Subcutaneous abdominal adipose tissue (tissue), 5 donors: ENCODE measurements around the gene TUBG2.
"Not testable (repeated sequence)": the region's sequence is repeated elsewhere in the genome, so short reads cannot be mapped to it uniquely, and the experiment has no call there.

ENCODE experiments used
- H3K27ac ChIP-seq: one replicate; pipeline ENCODE4 v1.7.0; 2013; ENCODE audit warnings: low read depth, mild to moderate bottlenecking, inconsistent platforms, low read length, moderate library complexity
- H3K27me3 ChIP-seq, 5 donors: one replicate each; pipeline ENCODE4 v1.7.0; 2013; ENCODE audit warnings: low read length in 5 of 5, inconsistent platforms in 1 of 5; ENCODE audit not compliant: control insufficient read depth in 5 of 5, insufficient read depth in 4 of 5
- H3K36me3 ChIP-seq, 5 donors: one replicate each; pipeline ENCODE4 v1.7.0; 2013; ENCODE audit warnings: low read length in 5 of 5; ENCODE audit not compliant: control insufficient read depth in 5 of 5, insufficient read depth in 5 of 5
- H3K4me1 ChIP-seq, 5 donors: one replicate each; pipeline ENCODE4 v1.7.0; 2013; ENCODE audit warnings: low read length in 5 of 5, mild to moderate bottlenecking in 3 of 5, moderate library complexity in 1 of 5; ENCODE audit not compliant: control insufficient read depth in 5 of 5, insufficient read depth in 5 of 5
- H3K4me3 ChIP-seq, 5 donors: one replicate each; pipeline ENCODE4 v1.7.0; 2013; ENCODE audit warnings: low read length in 5 of 5, low read depth in 1 of 5
- H3K9ac ChIP-seq, 5 donors: one replicate each; pipeline ENCODE4 v1.7.0; 2013; ENCODE audit warnings: low read length in 5 of 5, mild to moderate bottlenecking in 4 of 5, moderate library complexity in 3 of 5
- H3K9me3 ChIP-seq, 5 donors: one replicate each; pipeline ENCODE4 v1.7.0; 2013; ENCODE audit warnings: low read length in 5 of 5; ENCODE audit not compliant: control insufficient read depth in 5 of 5
- donor health status: healthy.
- donor health status: healthy.
- donor health status: healthy.
- donor health status: healthy.
- donor health status: healthy.

The TUBG2 gene

GRCh38 chr17:42653179-42654124 lies 5.6 kb upstream of the TUBG2 start:
- Histone ChIP-seq H3K4me3 (peak overlapping the region; percentile 56 to 75 (median 62)), H3K27ac (peak overlapping the region; percentile 92), H3K27me3 (no peaks in the 10 kb centered on the region), H3K36me3 (no peaks in the 10 kb centered on the region), H3K9ac (peak overlapping the region; percentile 62 to 89 (median 75)), H3K4me1 (peaks cover 0 to 16% (median 14%) of the 10 kb centered on the region in 5 donors), H3K9me3 (no peaks in the 10 kb centered on the region)

GRCh38 chr17:42655528-42655927 lies 3.6 kb upstream of the TUBG2 start:
- H3K4me3 ChIP-seq: no peak overlapping the region
- H3K27ac ChIP-seq: no peak overlapping the region
- H3K27me3 ChIP-seq: no peaks in the 10 kb centered on the region
- H3K36me3 ChIP-seq: no peaks in the 10 kb centered on the region
- H3K9ac ChIP-seq: no peak overlapping the region
- H3K4me1 ChIP-seq: peaks cover 0 to 34% (median 30%) of the 10 kb centered on the region in 5 donors
- no peaks in the 10 kb centered on the region for H3K9me3 ChIP-seq

- H3K4me3 ChIP-seq: no peak overlapping the region
- H3K27me3 ChIP-seq: no peaks in the 10 kb centered on the region
- H3K4me1 ChIP-seq: peaks cover 0 to 38% (median 30%) of the 10 kb centered on the region in 5 donors
- H3K9ac ChIP-seq: no peak overlapping the region
- H3K27ac ChIP-seq: no peak overlapping the region
- no peaks in the 10 kb centered on the region for H3K9me3 ChIP-seq
- H3K36me3 ChIP-seq: peaks cover 0 to 13% (median 7%) of the 10 kb centered on the region in 5 donors
Observed at GRCh38 chr17:42657824-42658588, 1.1 kb upstream of the TUBG2 start.

GRCh38 chr17:42659932-42660274 lies 819 bp downstream of the TUBG2 start:
- H3K27ac ChIP-seq, H3K27me3 ChIP-seq, H3K9me3 ChIP-seq: not testable (repeated sequence)
- H3K4me1 ChIP-seq: peaks cover 0 to 23% (median 16%) of the 10 kb centered on the region in 5 donors
- H3K36me3 ChIP-seq: peaks cover 3 to 17% (median 11%) of the 10 kb centered on the region in 5 donors
- H3K9ac ChIP-seq: peak overlapping the region in 2 of 5 donors; percentile 75 to 76
- peak overlapping the region in 3 of 5 donors; percentile 78 to 83 (median 79) for H3K4me3 ChIP-seq

GRCh38 chr17:42660692-42661345 lies 1.7 kb downstream of the TUBG2 start:
- Histone ChIP-seq H3K27ac (no peak overlapping the region), H3K27me3 (no peaks in the 10 kb centered on the region), H3K4me1 (peaks cover 0 to 29% (median 24%) of the 10 kb centered on the region in 5 donors), H3K9ac (no peak overlapping the region), H3K9me3 (no peaks in the 10 kb centered on the region), H3K4me3 (no peak overlapping the region), H3K36me3 (peaks cover 3 to 22% (median 16%) of the 10 kb centered on the region in 5 donors)

GRCh38 chr17:42665581-42666001 lies 6.5 kb downstream of the TUBG2 start:
- H3K9ac ChIP-seq: no peak overlapping the region
- peaks cover 3 to 59% (median 52%) of the 10 kb centered on the region in 5 donors for H3K36me3 ChIP-seq
- H3K27ac ChIP-seq: peak overlapping the region; percentile 10

GRCh38 chr17:42666126-42666525 lies 7.0 kb downstream of the TUBG2 start:
- Histone ChIP-seq H3K27ac (peak overlapping the region; percentile 79), H3K36me3 (peaks cover 3 to 65% (median 58%) of the 10 kb centered on the region in 5 donors)

More at GRCh38 chr17:42665581-42666001, 6.5 kb downstream of the TUBG2 start:
- Histone ChIP-seq H3K4me1 (peaks cover 4 to 41% (median 34%) of the 10 kb centered on the region in 5 donors), H3K9me3 (no peaks in the 10 kb centered on the region), H3K4me3 (no peak overlapping the region), H3K27me3 (no peaks in the 10 kb centered on the region)

GRCh38 chr17:42667088-42667951 lies 8.2 kb downstream of the TUBG2 start:
- Histone ChIP-seq H3K9ac (no peak overlapping the region), H3K4me3 (no peak overlapping the region), H3K36me3 (peaks cover 3 to 68% (median 61%) of the 10 kb centered on the region in 5 donors), H3K9me3 (no peaks in the 10 kb centered on the region), H3K27ac (peak overlapping the region; percentile 79), H3K27me3 (no peaks in the 10 kb centered on the region), H3K4me1 (peaks cover 4 to 44% (median 34%) of the 10 kb centered on the region in 5 donors)

More at GRCh38 chr17:42666126-42666525, 7.0 kb downstream of the TUBG2 start:
- H3K9me3 ChIP-seq, H3K27me3 ChIP-seq, H3K9ac ChIP-seq, H3K4me3 ChIP-seq: not testable (repeated sequence)
- H3K4me1 ChIP-seq: peaks cover 4 to 40% (median 34%) of the 10 kb centered on the region in 5 donors

GRCh38 chr17:42669705-42669976 lies 10.6 kb downstream of the TUBG2 start:
- no peak overlapping the region for H3K27ac ChIP-seq
- H3K9me3 ChIP-seq: no peaks in the 10 kb centered on the region
- H3K4me1 ChIP-seq: peaks cover 8 to 67% (median 50%) of the 10 kb centered on the region in 5 donors
- no peaks in the 10 kb centered on the region for H3K27me3 ChIP-seq
- peaks cover 0 to 77% (median 66%) of the 10 kb centered on the region in 5 donors for H3K36me3 ChIP-seq
- H3K9ac ChIP-seq: no peak overlapping the region
- no peak overlapping the region for H3K4me3 ChIP-seq
